Measurements from ENCODE around the gene JAK1. TPM values are rescaled to one million over a fixed set of nuclear protein-coding genes. Genes with fewer than 3 reads are reported as not detected.

Gene JAK1
- total and polyA plus RNA-seq, 9 of the 15 experiments (the other 6 are each of a cell fraction or from before 2014, with no cell fraction given): 9.7 to 44.1 (median 42.5) TPM

DNA sequence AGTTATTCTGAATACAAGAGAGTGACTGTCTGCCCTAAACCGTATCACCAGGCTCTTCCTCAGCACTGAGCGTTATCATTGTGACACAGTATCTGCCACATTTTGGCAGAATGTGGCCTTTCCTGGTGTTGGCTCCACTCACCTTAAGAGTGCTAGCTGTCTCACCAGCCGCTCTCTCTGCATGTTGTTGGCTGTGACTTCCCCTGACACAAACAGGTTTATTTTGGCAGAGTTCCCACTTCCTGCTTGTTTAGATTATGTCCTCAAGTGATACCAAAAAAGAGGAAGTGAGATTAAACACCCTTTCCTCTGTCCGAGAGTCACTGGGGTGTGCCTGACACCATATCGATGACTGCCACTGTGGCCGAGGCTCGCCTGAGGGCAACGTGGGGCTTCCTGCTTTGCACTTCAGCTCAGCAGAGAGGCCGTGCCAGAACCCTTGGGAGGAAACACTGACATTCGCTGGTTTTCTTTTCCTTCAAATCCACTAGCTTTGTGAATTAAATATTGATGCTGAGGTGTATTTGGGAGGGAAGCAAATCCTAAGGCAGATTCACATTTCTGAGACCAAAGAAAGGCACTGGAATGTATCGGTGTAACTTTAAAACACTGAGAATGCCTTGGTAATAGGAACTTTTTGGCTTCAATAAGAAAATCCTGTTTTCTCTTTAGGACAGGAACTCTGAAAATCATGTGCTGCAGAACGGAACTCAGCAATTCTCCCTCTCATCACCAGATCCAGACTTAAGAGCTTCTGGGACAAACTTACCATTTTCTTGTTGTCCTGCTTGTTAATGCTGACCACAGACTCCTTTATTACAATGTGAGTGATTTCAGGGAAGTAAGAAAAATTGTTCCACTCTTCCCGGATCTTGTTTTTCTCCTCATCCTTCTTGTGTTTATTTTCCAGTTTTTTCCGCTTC is 102.1 kb downstream of the JAK1 start (continued):
- no peak for TF ChIP-seq SAFB2 (IDR thresholded peaks at IDR 0.05; ENCODE audit: borderline replicate concordance, low read depth, low read length, severe bottlenecking)
- peak; percentile 32; the same call in 1 of the 2 replicates for TF ChIP-seq ZBTB7A (IDR thresholded peaks at IDR 0.05; ENCODE audit: borderline replicate concordance, control insufficient read depth, low read depth, low read length)
- 0 out of 2 replicates have a peak, but pooled peaks have one; percentile 75 for TF ChIP-seq THRAP3 (IDR thresholded peaks at IDR 0.05; ENCODE audit: borderline replicate concordance)
- no peak for TF ChIP-seq KAT2B (IDR thresholded peaks at IDR 0.05; ENCODE audit: low read depth, low read length)
- no peak for TF ChIP-seq HNRNPK (IDR thresholded peaks at IDR 0.05; ENCODE audit: low read depth, low read length, poor library complexity, severe bottlenecking)
- no peak for TF ChIP-seq MECOM (CRISPR knock-in tag; IDR thresholded peaks at IDR 0.05)
- TF ChIP-seq SUPT5H (IDR thresholded peaks at IDR 0.05): no peak
- TF ChIP-seq, protein P1, sequence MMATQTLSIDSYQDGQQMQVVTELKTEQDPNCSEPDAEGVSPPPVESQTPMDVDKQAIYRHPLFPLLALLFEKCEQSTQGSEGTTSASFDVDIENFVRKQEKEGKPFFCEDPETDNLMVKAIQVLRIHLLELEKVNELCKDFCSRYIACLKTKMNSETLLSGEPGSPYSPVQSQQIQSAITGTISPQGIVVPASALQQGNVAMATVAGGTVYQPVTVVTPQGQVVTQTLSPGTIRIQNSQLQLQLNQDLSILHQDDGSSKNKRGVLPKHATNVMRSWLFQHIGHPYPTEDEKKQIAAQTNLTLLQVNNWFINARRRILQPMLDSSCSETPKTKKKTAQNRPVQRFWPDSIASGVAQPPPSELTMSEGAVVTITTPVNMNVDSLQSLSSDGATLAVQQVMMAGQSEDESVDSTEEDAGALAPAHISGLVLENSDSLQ (IDR thresholded peaks at IDR 0.05): peak; percentile 80
- TF ChIP-seq DDX20 (tag; IDR thresholded peaks at IDR 0.05; ENCODE audit: low read depth): no peak; the same call in 1 of the 2 replicates
- TF ChIP-seq ZNF239 (CRISPR knock-in tag; IDR thresholded peaks at IDR 0.05): no peak; the same call in 1 of the 2 replicates
- TF ChIP-seq POLR3G (IDR thresholded peaks at IDR 0.05; ENCODE audit: extremely low read depth, insufficient read length, insufficient replicate concordance): no peak
- TF ChIP-seq KLF1 (tag; IDR thresholded peaks at IDR 0.05): no peak
- no peak for TF ChIP-seq ZZZ3 (IDR thresholded peaks at IDR 0.05)
- peak; percentile 96 for TF ChIP-seq EP300 (IDR thresholded peaks at IDR 0.05; ENCODE audit: low read length)
- TF ChIP-seq, protein P2, sequence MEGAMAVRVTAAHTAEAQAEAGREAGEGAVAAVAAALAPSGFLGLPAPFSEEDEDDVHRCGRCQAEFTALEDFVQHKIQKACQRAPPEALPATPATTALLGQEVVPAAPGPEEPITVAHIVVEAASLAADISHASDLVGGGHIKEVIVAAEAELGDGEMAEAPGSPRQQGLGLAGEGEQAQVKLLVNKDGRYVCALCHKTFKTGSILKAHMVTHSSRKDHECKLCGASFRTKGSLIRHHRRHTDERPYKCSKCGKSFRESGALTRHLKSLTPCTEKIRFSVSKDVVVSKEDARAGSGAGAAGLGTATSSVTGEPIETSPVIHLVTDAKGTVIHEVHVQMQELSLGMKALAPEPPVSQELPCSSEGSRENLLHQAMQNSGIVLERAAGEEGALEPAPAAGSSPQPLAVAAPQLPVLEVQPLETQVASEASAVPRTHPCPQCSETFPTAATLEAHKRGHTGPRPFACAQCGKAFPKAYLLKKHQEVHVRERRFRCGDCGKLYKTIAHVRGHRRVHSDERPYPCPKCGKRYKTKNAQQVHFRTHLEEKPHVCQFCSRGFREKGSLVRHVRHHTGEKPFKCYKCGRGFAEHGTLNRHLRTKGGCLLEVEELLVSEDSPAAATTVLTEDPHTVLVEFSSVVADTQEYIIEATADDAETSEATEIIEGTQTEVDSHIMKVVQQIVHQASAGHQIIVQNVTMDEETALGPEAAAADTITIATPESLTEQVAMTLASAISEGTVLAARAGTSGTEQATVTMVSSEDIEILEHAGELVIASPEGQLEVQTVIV (CRISPR knock-in tag; IDR thresholded peaks at IDR 0.05; ENCODE audit: borderline replicate concordance): no peak
- no peak for TF ChIP-seq HMG20A (CRISPR knock-in tag; conservative IDR thresholded peaks at IDR 0.05)
- TF ChIP-seq KAT7 (CRISPR knock-in tag; IDR thresholded peaks at IDR 0.05; ENCODE audit: borderline replicate concordance): peak; percentile 62; the same call in 1 of the 2 replicates
- no peak for TF ChIP-seq ZNF212 (CRISPR knock-in tag; IDR thresholded peaks at IDR 0.05)
- TF ChIP-seq, protein P3, sequence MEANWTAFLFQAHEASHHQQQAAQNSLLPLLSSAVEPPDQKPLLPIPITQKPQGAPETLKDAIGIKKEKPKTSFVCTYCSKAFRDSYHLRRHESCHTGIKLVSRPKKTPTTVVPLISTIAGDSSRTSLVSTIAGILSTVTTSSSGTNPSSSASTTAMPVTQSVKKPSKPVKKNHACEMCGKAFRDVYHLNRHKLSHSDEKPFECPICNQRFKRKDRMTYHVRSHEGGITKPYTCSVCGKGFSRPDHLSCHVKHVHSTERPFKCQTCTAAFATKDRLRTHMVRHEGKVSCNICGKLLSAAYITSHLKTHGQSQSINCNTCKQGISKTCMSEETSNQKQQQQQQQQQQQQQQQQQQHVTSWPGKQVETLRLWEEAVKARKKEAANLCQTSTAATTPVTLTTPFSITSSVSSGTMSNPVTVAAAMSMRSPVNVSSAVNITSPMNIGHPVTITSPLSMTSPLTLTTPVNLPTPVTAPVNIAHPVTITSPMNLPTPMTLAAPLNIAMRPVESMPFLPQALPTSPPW (CRISPR knock-in tag; IDR thresholded peaks at IDR 0.05): peak; percentile 59
- TF ChIP-seq SMARCB1 (IDR thresholded peaks at IDR 0.05; ENCODE audit: insufficient read length, low read depth): no peak
- TF ChIP-seq HSF4 (CRISPR knock-in tag; IDR thresholded peaks at IDR 0.05; ENCODE audit: borderline replicate concordance): no peak

All from K562 (cell line).